Activated naive CD4-positive, alpha-beta T cell treated with anti-CD3 and anti-CD28 coated beads, Interleukin-2, amount 50 U/mL, for 16 hours (primary cell): ENCODE results near the gene C10orf90.

ENCODE experiments used
- DNase-seq: peaks from one replicate; pipeline ENCODE4 v3.0.0-alpha.2; 2020

C10orf90 gene, protein sequence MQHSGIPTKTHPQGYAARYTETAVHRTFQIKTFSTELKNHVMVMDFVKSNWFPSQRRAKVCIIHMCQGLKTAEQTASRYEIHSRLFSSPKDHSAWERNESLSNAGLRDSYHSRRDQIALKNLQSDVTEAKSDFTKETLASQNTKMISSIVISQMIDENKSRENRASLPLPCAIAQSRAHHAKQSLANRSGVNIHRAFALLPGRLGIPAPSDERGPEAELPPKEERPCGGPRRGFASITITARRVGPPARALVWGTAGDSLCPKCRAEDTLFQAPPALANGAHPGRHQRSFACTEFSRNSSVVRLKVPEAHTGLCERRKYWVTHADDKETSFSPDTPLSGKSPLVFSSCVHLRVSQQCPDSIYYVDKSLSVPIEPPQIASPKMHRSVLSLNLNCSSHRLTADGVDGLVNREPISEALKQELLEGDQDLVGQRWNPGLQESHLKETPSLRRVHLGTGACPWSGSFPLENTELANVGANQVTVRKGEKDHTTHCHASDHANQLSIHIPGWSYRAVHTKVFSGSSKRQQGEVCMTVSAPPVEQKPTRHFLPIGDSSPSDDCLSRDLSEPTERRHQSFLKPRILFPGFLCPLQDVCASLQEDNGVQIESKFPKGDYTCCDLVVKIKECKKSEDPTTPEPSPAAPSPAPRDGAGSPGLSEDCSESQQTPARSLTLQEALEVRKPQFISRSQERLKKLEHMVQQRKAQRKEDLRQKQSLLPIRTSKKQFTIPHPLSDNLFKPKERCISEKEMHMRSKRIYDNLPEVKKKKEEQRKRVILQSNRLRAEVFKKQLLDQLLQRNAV

DNA sequence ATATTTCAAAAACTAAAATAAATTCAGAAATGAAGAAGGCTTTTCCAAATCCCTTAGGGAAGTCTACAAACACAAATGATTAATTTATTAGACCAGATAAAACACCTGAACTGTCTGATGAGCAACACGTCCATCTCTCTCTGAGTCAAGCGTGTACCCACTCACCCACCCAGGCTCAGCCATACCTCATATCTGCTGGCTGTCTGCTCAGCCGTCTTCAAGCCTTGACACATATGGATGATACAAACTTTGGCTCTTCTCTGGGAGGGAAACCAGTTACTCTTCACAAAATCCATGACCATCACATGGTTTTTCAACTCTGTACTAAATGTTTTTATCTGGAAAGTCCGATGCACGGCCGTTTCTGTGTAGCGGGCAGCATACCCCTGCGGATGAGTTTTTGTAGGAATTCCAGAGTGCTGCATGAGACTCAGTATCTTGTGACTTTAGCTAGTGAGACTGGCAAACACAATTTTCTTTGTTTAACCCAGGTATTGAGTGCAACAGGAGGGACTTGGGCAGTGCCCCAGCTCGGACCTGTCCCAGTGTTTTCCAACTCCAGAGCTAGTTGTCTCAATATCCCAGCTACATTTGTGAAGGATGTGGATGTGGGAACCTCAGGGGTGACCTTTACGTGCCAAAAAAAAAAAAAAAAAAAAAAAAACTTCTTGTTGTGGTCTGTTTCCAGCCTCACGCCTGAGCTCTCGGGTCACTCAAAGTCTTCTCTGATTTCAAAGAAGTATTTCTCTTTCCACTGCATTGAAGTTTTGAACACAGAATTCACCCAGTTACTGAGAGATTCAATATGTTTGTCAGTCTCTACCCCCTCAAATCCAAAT lies at the start of gene C10orf90:
Gene C10orf90, minus strand, starts transcription at position 638 of the 839 bp plus-strand sequence. Its CDS starts 213 bp downstream, at position 425.
- DNase-seq: no peak

DNA sequence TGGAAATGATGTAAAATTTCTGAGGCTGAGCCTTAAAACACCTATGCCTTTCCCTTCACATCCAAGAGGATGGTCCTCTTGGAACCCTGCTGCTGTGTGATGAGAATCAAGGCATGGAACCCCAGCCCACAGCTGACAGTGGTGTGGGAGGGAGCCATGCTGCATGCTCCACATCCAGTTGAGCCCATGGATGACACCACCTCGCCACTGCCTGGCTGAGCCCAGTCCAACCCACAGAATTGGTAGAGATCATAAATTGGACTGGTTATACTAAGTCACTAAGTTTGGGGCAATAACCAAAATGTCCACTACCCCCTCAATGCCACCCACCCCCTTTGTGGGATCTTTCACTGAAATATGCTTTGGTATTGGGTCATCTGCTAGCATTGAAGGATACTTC lies 45.9 kb upstream of the C10orf90 start:
- DNase-seq: no peak

DNA sequence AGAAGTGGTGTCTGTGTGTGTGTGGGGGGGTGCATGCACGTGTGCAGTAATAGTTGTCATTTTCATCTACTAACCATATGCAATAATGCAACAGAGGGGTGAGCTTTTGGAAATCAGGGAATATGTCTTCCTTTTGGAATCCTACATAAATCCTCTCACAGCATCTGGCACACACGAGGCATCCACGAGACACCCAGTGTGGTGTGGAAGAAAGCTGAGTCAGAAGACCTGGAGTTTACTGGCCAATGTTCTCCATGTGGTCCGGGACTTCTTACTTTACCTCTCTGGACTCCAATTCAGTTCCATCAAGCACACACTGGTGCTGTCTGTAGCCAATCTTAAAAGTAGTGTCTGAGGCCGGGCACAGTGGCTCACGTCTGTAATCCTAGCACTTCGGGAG lies 43.1 kb upstream of the C10orf90 start:
- no peak for DNase-seq

DNA sequence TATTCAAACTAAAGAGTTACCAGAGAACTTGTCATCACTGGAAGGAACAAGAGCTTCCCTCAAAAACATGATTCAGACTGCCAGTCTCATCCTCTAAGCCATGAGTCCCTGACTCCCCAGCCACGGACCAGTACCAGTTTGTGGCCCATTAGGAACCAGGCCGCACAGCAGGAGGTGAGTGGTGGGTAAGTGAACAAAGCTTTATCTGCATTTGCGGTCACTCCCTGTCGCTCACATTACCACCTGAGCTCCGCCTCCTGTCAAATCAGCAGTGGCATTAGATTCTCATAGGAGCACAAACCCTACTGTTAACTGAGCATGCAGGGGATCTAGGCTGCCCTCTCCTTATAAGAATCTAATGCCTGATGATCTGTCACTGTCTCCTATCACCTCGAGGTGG lies 42.2 kb upstream of the C10orf90 start:
- DNase-seq: no peak

DNA sequence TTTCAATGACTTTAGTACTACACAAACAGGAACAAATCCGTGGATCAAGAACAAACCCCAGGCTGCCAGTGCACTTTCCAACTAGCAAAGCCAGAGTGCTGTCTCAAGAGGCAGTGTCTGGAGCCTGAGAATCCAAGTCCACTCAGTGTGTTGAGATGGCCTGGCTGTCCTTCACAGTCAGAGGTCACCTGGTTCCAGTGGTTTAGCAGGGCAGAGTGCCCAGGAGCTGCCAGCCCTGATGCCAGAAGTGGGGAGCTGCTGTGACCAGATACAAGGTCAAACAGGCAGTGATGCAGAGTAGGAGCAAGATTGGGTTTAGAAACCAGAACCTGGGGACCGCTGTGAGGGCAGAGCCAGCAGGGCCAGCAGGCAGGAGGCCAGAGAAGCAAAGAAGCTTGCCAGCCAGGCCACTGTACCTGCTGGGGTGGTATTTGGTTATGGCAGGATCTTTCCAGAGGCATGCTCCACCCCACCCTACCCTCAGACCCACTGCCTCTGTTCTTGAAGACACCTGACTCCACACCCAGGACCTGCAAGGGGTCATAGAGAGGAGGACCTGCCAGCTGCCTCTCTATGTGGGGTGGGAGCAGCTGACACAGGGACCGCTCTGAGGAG lies 35.6 kb upstream of the C10orf90 start:
- DNase-seq: no peak

DNA sequence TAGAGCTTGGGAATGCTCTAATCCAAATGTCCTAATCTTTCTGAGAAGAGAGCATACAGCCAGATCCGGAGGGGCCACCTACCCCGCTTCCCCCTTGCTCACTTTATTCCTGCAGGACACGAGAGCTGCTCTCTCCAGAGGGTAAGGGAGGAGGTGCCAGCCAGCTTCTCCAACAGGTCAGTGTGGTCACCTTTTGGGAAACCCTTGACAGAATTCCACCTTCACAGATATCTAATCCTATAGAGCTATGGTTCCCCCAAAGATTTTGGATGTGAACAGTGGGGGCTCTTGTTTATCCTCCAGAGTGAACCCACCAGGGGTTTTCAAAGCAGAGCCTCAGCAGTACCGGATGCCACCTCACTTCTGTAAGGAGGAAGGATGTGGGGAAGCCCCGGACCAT lies 34.6 kb upstream of the C10orf90 start:
- DNase-seq: no peak

DNA sequence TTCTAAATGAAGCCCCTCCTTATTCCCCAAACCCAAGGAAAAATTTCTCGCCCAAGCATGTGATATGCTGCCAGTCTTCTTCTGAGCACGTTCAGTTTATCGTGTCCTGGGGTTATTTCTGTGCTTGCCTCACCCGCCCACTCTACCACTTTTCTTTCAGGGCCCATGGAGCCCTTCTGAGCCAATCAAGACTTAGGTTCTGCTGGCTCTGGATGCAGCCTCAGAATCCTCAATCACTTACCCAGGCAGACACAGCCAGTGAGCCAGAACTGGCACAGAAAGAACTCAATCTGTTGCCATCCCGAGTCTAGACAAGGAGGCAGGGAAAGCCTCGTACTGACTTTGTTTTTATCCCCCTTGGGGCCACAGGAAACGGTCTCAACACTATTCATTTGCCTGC lies 34.2 kb upstream of the C10orf90 start:
- DNase-seq: no peak

DNA sequence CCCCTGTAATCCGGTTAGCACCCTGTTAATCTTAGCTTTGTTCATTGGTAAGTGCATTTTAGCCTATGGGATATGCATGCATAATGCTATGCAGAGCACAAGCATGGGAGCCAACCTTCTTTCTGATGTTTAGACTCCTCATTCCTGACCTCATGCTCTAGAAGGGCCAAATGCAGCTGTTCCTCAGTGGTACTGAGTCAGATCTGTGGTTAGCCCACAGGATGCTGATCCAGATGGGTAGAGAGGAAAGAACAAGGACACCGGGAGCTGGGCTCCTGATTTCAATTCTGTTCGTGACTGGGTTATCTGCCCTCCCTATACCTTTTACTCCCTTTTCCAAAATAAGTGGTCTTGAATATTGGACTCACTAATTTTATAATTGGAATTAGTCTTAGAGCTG lies 31.7 kb upstream of the C10orf90 start:
- no peak for DNase-seq

DNA sequence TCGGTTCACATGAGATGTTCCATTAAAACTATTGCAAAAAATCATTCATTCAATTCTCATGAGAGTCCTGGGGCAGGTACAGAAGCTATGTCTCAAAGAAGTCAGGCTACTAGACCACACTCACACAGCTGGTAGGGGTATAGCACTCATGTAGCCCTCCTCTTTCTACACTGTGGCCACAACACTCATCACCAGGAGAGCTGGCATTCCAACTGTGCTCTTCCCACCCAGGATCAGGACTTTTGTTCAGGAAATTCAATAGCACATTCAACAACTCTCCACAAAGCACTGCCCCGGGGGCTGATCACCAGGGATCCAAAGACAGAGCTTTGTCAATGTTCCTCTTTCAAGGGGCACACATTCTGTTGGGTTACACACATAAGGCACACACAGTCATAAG lies 31.0 kb upstream of the C10orf90 start:
- DNase-seq: no peak

DNA sequence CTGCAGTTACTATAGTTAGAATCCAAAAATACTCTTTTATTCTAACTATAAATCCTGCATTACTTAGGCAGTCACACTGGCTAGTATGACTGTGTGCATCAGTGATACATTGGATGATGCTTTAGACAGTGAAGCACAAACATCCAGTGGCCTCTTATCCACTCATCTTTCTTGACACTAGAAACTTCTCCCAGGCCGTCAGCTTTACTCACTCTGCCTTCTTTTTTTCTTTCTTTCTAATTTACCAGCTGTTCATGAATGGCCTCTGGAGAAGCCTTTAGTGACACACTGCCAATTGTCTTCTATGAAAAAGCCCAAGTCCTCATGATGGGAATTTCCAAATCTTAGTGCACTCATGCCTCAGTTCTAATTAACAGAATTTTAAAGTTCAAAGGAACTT lies 26.2 kb upstream of the C10orf90 start:
- no peak for DNase-seq

DNA sequence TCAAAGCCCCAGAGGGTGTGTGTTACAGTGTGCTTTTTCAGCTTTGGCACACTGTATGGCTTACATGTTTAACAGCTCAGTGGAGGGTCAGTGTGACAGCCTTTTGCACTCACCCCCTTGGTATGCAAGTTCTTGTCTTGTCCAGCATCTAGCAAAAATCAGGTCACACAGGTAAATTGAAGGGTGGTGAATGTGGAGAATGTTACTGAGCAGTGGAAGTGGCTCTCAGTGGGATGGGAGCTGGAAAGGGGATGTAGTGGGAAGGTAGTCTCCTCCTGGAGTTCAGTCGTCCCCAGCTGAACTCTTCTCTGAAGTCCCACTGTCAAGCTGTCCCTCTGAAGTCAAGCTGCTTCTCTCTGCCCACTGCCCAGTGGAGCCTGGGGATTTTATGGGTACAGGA lies 21.0 kb upstream of the C10orf90 start:
- DNase-seq: no peak

DNA sequence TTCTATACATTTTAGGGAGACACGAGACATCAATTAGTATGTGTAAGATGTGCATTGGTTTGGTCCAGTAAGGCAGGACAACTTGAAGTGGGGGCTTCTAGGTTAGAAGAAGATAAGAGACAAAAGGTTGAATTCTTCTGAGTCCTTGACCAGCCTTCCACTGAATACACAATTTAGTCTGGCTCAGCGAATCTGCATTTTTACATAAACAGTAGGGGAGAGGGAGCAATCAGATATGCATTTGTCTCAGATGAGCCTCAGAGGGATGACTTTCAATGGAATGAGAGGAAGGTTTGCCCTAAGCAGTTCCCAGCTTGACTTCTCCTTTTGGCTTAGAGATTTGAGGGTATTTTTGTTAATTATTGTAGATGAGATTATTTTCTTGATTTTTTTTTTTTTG lies 20.0 kb upstream of the C10orf90 start:
- no peak for DNase-seq

DNA sequence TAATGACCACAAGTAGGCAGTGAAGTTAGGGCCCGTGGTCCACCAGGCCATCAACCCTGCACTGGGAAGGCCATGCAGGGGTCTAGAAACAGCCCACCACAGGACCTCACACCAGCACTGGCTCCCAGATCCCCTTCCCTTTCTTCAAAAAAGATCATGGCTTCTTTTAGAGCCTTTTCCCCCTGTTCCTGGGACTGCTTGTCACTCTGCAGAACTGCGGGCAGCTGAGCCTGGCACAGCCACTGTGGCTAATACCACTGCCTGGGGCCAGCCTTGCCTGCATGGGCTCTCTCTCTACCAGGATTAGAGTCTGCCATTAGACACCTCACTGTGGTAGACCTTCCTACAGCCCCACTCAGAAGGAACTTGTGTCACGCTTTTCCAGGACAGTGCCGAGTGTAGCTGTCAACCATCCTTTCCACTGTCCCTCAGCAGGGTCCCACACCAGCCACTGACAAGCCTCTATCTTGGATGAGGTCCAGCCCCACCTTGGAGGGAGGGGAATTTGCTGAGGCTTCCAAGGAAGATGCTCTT lies 19.0 kb upstream of the C10orf90 start:
- DNase-seq: no peak

DNA sequence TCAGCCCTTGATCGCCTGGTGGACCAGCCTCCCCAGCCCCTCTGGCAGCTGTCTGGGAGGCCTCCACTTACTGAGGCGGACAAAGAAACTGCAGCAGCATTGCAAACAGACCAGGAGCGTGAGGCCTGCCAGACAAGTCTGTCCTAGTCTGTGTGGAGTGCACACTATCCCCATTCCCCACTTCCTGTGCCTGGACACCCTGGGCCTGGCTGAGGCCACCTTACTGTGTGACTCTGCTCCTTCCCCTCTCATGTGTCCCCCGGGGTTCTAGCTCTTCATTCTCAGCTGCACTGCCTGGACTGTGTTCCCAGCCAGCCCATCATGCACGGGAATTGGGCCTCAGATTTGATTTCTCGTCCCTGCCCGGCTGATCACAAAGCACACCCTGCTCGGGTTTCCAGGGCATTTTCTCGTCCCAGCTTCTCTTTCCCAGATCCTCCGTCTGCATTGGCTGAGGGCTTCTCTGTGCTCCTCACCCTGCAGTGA lies 16.7 kb upstream of the C10orf90 start:
- DNase-seq: no peak

DNA sequence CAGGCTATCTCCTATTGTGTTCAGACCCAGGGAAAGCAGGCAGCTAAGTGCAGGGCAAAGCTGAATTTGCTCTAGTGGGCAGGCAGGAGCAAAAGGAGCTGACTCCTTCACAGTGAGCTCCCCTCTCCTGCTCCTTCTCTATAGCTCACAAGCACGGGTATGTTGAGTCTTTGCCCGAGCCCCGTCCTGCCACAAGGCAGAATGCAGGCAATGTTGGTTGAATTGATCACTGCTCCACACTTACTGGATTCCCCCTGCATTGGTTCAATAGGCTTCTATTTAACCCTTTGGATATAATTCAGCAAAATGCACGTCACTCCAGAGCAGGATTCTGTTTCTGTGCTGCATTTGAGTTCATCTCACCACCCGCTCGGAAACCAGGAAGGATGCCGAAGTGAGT lies 16.2 kb upstream of the C10orf90 start:
- DNase-seq: no peak

DNA sequence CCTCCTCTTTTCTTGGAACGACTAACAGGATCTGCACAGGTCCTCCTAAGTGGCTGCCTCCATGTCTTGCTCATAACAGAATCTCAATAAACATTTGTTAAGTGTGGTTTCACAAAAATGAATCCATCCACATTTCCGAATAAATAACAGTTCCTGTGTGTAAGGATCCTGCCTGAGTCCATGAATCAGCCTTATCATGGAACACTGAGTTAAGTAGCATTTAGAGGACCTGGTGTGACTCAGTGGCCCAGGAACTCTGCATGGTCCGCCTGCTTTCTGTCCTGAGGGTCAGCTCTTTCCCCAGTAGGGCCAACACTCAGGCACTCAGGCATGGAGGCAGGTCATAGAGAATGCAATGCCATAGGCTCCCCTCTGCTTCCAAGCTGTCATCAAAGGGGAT lies 15.8 kb upstream of the C10orf90 start:
- DNase-seq: no peak

DNA sequence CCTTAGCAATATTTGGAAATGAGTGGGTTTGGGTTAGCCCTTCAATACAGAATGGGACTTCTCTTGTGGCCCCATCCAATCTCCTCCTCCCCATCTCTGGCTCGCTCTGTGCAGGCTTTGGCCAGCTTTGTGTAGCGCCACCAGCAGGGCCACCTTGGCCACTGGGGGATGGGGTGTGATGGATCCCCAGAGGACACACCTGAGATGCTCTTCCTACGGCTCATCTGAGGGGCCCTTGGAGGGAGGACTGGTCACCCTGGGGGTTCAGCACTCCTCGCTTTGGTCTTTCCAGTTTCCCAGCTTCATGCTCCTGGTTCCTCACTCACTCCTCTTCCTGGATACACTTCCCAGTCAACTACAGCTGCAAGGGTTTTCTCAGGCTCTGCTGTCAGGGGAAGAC lies 15.3 kb upstream of the C10orf90 start:
- DNase-seq: no peak

DNA sequence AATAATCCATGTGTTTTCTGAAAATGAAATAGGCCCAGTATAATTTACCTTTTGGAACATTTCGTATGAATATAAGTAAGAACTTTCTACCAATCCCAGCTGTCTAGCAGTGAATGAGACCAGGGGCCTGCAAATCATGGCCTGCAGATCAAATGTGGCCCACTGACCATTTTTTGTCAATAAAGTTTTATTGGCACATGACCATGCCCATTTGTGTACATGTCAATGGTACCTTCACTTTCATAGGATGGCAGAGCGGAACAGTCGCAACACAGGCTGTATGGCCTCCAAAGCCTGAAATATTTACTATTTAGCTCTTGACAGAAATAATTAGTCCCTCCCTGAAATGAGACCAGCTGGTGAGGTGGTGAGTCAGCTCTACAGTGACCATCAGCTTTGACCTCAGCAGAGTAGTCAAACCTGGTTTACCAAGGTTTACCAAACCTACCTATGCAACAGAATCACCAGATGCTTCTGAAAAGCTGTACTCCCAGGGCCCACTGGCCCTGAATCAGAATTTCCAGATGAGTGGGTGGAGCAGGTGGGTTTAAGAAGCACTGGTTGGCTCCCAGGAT lies 13.8 kb upstream of the C10orf90 start:
- DNase-seq: no peak

DNA sequence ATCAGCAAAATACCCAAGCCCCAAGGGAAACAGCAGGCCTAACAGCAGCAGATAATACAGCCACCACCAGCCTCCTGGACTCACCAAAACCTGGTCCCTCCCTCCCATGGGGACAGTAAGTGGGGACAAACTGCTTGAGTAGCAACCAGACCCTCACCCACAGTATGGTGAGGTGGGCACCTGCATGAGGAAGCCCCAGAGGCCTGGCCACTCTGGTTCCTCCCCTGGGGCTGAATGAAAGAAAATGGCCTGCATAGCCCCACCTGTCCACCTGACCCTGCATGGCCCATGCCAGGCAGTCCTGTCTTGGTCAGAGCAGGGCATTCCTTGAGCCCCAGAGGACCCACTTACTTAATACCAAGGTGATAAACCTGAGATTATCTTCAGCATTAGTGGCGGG lies 13.0 kb upstream of the C10orf90 start:
- DNase-seq: no peak

DNA sequence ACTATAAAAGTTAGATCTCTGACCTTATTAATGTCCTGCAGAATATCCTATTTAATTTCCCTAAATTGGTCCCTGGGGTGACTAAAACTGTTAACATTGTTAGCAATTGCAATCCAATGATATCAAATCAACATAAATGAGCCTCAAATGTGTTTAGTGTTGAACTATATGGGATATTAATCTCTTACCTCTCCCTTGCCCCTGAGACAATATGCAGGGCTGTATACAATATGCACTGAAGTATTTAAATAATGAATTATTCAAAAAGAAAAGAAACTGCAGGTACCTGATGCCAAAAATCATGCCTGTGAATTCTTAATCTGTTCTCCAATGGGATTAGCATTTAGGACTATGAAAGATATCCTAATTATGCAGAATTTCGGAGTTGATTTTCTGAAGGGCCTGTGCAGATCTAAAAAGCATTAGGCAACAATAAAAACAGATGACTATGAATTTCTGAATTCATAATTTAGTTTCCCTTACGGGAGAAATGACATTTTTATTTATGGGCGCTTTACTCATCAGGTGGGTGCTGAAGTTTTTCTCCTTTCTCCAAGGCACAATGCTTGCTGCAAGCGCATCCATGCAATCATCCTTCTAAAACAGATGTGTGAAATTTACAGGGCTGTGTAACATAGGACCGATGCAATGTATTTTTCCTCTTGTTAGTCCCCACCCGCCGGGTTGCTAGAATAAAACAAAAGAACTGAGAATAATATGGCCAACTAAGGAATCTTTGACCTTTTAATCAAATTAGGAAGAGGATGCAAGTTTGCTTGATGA lies 5.4 kb upstream of the C10orf90 start:
- DNase-seq: no peak
